Lung (tissue), 12 donors: ENCODE data around the gene PCMT1. TPM values are rescaled to one million over a fixed set of nuclear protein-coding genes. Genes with fewer than 3 reads are reported as not detected.
A peak's percentile ranks its signal among the peaks of the same experiment; 100 is the strongest.

Source experiments
- ATAC-seq: fragments of 200-7000 bp; cut with Tn5 transposase; one replicate; pipeline ENCODE4 v1.9.1; 2020; ENCODE audit warnings: moderate number of reproducible peaks; ENCODE audit not compliant: insufficient read depth, low FRiP score
- DNase-seq, 3 donors: peaks; one replicate each; pipeline ENCODE4 v3.0.0-alpha.2; 2013 to 2017
- H3K27ac ChIP-seq, 2 donors: one replicate each; pipeline ENCODE4 v1.5.1; 2013; ENCODE audit warnings: mild to moderate bottlenecking in 2 of 2, moderate library complexity in 2 of 2, control low read depth in 1 of 2, inconsistent platforms in 1 of 2, low read depth in 1 of 2, low read length in 1 of 2
- H3K27me3 ChIP-seq, 3 donors: one replicate each; pipeline ENCODE4 v1.5.1; 2013; ENCODE audit warnings: low read length in 2 of 3; ENCODE audit not compliant: control insufficient read depth in 3 of 3, insufficient read depth in 3 of 3
- H3K36me3 ChIP-seq, 4 donors: one replicate each; pipeline ENCODE4 v1.5.1; 2013; ENCODE audit warnings: low read length in 4 of 4, mild to moderate bottlenecking in 1 of 4, moderate library complexity in 1 of 4; ENCODE audit not compliant: control insufficient read depth in 4 of 4, insufficient read depth in 4 of 4
- H3K4me1 ChIP-seq, 5 donors: one replicate each; pipeline ENCODE4 v1.5.1; 2013; ENCODE audit warnings: low read length in 5 of 5, mild to moderate bottlenecking in 2 of 5, moderate library complexity in 1 of 5; ENCODE audit not compliant: control insufficient read depth in 5 of 5, insufficient read depth in 5 of 5
- H3K4me3 ChIP-seq: one replicate; pipeline ENCODE4 v1.5.1; 2013; ENCODE audit warnings: mild to moderate bottlenecking, control low read depth, moderate library complexity
- H3K9ac ChIP-seq, 2 donors: one replicate each; pipeline ENCODE4 v1.5.1; 2013; ENCODE audit warnings: low read length in 2 of 2, control low read depth in 1 of 2; ENCODE audit not compliant: insufficient read depth in 1 of 2
- H3K9me3 ChIP-seq, 4 donors: one replicate each; pipeline ENCODE4 v1.5.1; 2013; ENCODE audit warnings: low read length in 3 of 4, mild to moderate bottlenecking in 1 of 4, moderate library complexity in 1 of 4; ENCODE audit not compliant: control insufficient read depth in 4 of 4, insufficient read depth in 3 of 4
- CTCF ChIP-seq: IDR thresholded peaks from 2 replicates; pipeline ENCODE4 v1.5.1; 2012; ENCODE audit warnings: mild to moderate bottlenecking; ENCODE audit errors: control extremely low read depth, extremely low read depth
- WGBS, 2 donors: extraction: QIAGEN DNeasy Blood & Tissue Kit; methylation state at CpG; one replicate each; pipeline ENCODE4 v1.1.7; 2013; 5-methylcytosine and 5-hydroxymethylcytosine counted together
- polyA plus RNA-seq, 2 donors: library from polyadenylated mRNA; stranded (reverse); fragments of 200-250 nt; gene quantifications; one replicate each; pipeline ENCODE4 v1.2.1, GENCODE V29; 2013
- total RNA-seq, 2 donors: library from RNA; depleted of rRNA in 1 of 2; stranded (reverse); fragments of >200 nt in 1 of 2; gene quantifications; one replicate each; pipeline ENCODE4 v1.2.1, GENCODE V29; 2014 to 2021
- donor health status: control.
- donor health status: control.
- donor health status: Bipolar disorder and iron deficiency.
- donor health status: healthy.
- donor health status: DM: yes; HTN: yes; CAD: no.

The PCMT1 gene
- total and polyA plus RNA-seq, 4 donors = 32.6 to 91.2 (median 61.1) TPM

GRCh38 chr6:149761438-149761837, 11.9 kb downstream of the PCMT1 start:
- Histone ChIP-seq H3K27me3 (no peaks in the 10 kb centered on the region), H3K36me3 (peaks cover 4 to 13% (median 6%) of the 10 kb centered on the region in 4 donors), H3K4me1 (peaks cover 0 to 2% (median 0%) of the 10 kb centered on the region in 5 donors), H3K9me3 (peaks cover 0 to 4% (median 0%) of the 10 kb centered on the region in 4 donors), H3K27ac (no peak overlapping the region), H3K9ac (no peak overlapping the region), H3K4me3 (no peak overlapping the region)
- TF ChIP-seq CTCF = no peak
- DNase-seq (no peak), ATAC-seq (no peak)
- 35 to 83% methylated on average over 1 of the region's 1 CpG for WGBS, 2 donors

GRCh38 chr6:149763866-149764265, 14.3 kb downstream of the PCMT1 start:
- Histone ChIP-seq H3K4me3 (no peak overlapping the region), H3K36me3 (peaks cover 6 to 20% (median 8%) of the 10 kb centered on the region in 4 donors), H3K27me3 (no peaks in the 10 kb centered on the region)

GRCh38 chr6:149766156-149766769, 16.7 kb downstream of the PCMT1 start:
- peaks cover 0 to 4% (median 0%) of the 10 kb centered on the region in 4 donors for H3K9me3 ChIP-seq
- ATAC-seq (no peak), DNase-seq (peak; percentile 30 to 79 (median 79))
- no peak overlapping the region for H3K4me3 ChIP-seq
- no peaks in the 10 kb centered on the region for H3K27me3 ChIP-seq
- TF ChIP-seq CTCF = no peak
- H3K4me1 ChIP-seq = peaks cover 0 to 1% (median 0%) of the 10 kb centered on the region in 5 donors
- H3K36me3 ChIP-seq = peaks cover 2 to 14% (median 6%) of the 10 kb centered on the region in 4 donors
- H3K27ac ChIP-seq = no peak overlapping the region
- H3K9ac ChIP-seq = no peak overlapping the region
- 59 to 71% methylated on average over 3 of the region's 3 CpGs for WGBS, 2 donors

More at GRCh38 chr6:149763866-149764265, 14.3 kb downstream of the PCMT1 start:
- TF ChIP-seq CTCF = no peak
- no peak for DNase-seq
- no peak for ATAC-seq
- no peak overlapping the region for H3K27ac ChIP-seq
- no peak overlapping the region for H3K9ac ChIP-seq
- peaks cover 0 to 4% (median 0%) of the 10 kb centered on the region in 4 donors for H3K9me3 ChIP-seq
- peaks cover 0 to 1% (median 0%) of the 10 kb centered on the region in 5 donors for H3K4me1 ChIP-seq

GRCh38 chr6:149769676-149770075, 20.1 kb downstream of the PCMT1 start:
- WGBS, 2 donors = 95 to 97% methylated on average over 2 of the region's 2 CpGs
- Histone ChIP-seq H3K4me1 (peaks cover 0 to 2% (median 0%) of the 10 kb centered on the region in 5 donors), H3K9ac (no peak overlapping the region), H3K9me3 (peaks cover 0 to 4% (median 0%) of the 10 kb centered on the region in 4 donors), H3K27me3 (no peaks in the 10 kb centered on the region), H3K27ac (no peak overlapping the region), H3K36me3 (peaks cover 9 to 22% (median 14%) of the 10 kb centered on the region in 4 donors), H3K4me3 (no peak overlapping the region)
- no peak for TF ChIP-seq CTCF
- ATAC-seq = no peak
- DNase-seq = no peak
